OCI-LY1 (cell line): ENCODE data around the gene CDH23.

Experiments
- H2AFZ ChIP-seq: fragments of 200-600 bp; sonication (generic), shearing (Covaris generic); 2 replicates; pipeline ENCODE4 v1.6.0; 2014; ENCODE audit warnings: antibody characterized with exemption, mild to moderate bottlenecking, low read length
- H3F3A ChIP-seq: fragments of 200-600 bp; sonication (generic), shearing (Covaris generic); 2 replicates; pipeline ENCODE4 v1.6.0; 2014; ENCODE audit warnings: mild to moderate bottlenecking, antibody characterized with exemption, low read length, moderate library complexity; ENCODE audit not compliant: insufficient read depth
- H3K27ac ChIP-seq: fragments of 200-600 bp; sonication (generic); 2 replicates; pipeline ENCODE4 v1.5.1; 2014; ENCODE audit warnings: low read length, mixed run types, mild to moderate bottlenecking, low read depth; ENCODE audit not compliant: poor library complexity, severe bottlenecking
- H3K27me3 ChIP-seq: fragments of 200-600 bp; sonication (generic); 2 replicates; pipeline ENCODE4 v1.6.0; 2014; ENCODE audit warnings: antibody characterized with exemption, mild to moderate bottlenecking, low read length, moderate library complexity; ENCODE audit not compliant: insufficient read depth
- H3K36me3 ChIP-seq: fragments of 200-600 bp; sonication (generic); 2 replicates; pipeline ENCODE4 v1.6.1; 2014; ENCODE audit warnings: mild to moderate bottlenecking, antibody characterized with exemption, low read length, moderate library complexity, mixed read lengths; ENCODE audit not compliant: insufficient read depth
- H3K4me1 ChIP-seq: fragments of 200-600 bp; sonication (generic); 2 replicates; pipeline ENCODE4 v1.5.1; 2014; ENCODE audit warnings: mild to moderate bottlenecking, low read length, moderate library complexity; ENCODE audit not compliant: insufficient read depth, severe bottlenecking
- H3K4me2 ChIP-seq: fragments of 200-600 bp; sonication (generic), shearing (Covaris generic); 2 replicates; pipeline ENCODE4 v1.6.1; 2014; ENCODE audit warnings: low read length
- H3K4me3 ChIP-seq: fragments of 200-600 bp; sonication (generic); 2 replicates; pipeline ENCODE4 v1.5.1; 2014; ENCODE audit warnings: low read length, low read depth, mild to moderate bottlenecking, mixed read lengths; ENCODE audit not compliant: poor library complexity, severe bottlenecking
- H3K79me2 ChIP-seq: fragments of 200-600 bp; shearing (Covaris generic); 2 replicates; pipeline ENCODE4 v1.6.1; 2016; ENCODE audit warnings: mixed run types, low read length, mixed read lengths; ENCODE audit not compliant: insufficient read depth
- H3K9ac ChIP-seq: fragments of 200-600 bp; sonication (generic), shearing (Covaris generic); 2 replicates; pipeline ENCODE4 v1.6.1; 2014; ENCODE audit warnings: mild to moderate bottlenecking, low read length, mixed read lengths
- H3K9me2 ChIP-seq: fragments of 200-600 bp; sonication (generic), shearing (Covaris generic); 2 replicates; pipeline ENCODE4 v1.6.1; 2014; ENCODE audit warnings: low read depth, mild to moderate bottlenecking, low read length, mixed read lengths
- H3K9me3 ChIP-seq: fragments of 200-600 bp; shearing (Covaris generic); 2 replicates; pipeline ENCODE4 v1.6.1; 2014; ENCODE audit warnings: low read length, mixed read lengths
- H4K20me1 ChIP-seq: fragments of 200-600 bp; sonication (generic), shearing (Covaris generic); 2 replicates; pipeline ENCODE4 v1.6.0; 2016; ENCODE audit warnings: mild to moderate bottlenecking, low read length; ENCODE audit not compliant: insufficient read depth
- CTCF ChIP-seq: fragments of 200-600 bp; sonication (generic), shearing (Covaris generic); IDR thresholded peaks from 2 replicates; pipeline ENCODE4 v1.5.1; 2017; ENCODE audit warnings: mild to moderate bottlenecking, antibody characterized with exemption, low read length, moderate library complexity, mixed read lengths
- EZH2 ChIP-seq: fragments of 200-600 bp; sonication (generic), shearing (Covaris generic); IDR thresholded peaks from 2 replicates; pipeline ENCODE4 v1.8.0; 2017; ENCODE audit warnings: borderline replicate concordance, mixed run types, mild to moderate bottlenecking, antibody characterized with exemption, low read length, moderate library complexity, mixed read lengths

CDH23 gene

GRCh38 chr10:71737834-71738197 is 341.1 kb downstream of the CDH23 start:
- Histone ChIP-seq H4K20me1 (no peaks in the 10 kb centered on the region), H3K4me3 (no peak overlapping the region), H3F3A (no peaks in the 10 kb centered on the region), H3K79me2 (no peaks in the 10 kb centered on the region), H3K4me2 (no peak overlapping the region), H3K4me1 (peaks cover 14% of the 10 kb centered on the region), H3K9ac (no peak overlapping the region), H3K9me3 (no peaks in the 10 kb centered on the region), H3K9me2 (no peaks in the 10 kb centered on the region), H3K36me3 (no peaks in the 10 kb centered on the region), H3K27me3 (peaks cover 7% of the 10 kb centered on the region; the same call in 1 of the 2 replicates), H2AFZ (no peak overlapping the region), H3K27ac (no peak overlapping the region)
- TF ChIP-seq CTCF (no peak), EZH2 (no peak)

GRCh38 chr10:71739358-71739900 is 342.7 kb downstream of the CDH23 start:
- no peaks in the 10 kb centered on the region for H3K79me2 ChIP-seq
- H4K20me1 ChIP-seq: no peaks in the 10 kb centered on the region
- H3K36me3 ChIP-seq: no peaks in the 10 kb centered on the region
- peaks cover 3% of the 10 kb centered on the region; the same call in 1 of the 2 replicates for H3K27me3 ChIP-seq
- H3K4me3 ChIP-seq: no peak overlapping the region
- TF ChIP-seq CTCF: no peak
- TF ChIP-seq EZH2: no peak
- no peak overlapping the region for H3K27ac ChIP-seq
- H2AFZ ChIP-seq: no peak overlapping the region
- H3K9ac ChIP-seq: no peak overlapping the region
- H3K4me2 ChIP-seq: no peak overlapping the region
- peaks cover 14% of the 10 kb centered on the region for H3K4me1 ChIP-seq
- no peaks in the 10 kb centered on the region for H3K9me3 ChIP-seq
- H3K9me2 ChIP-seq: no peaks in the 10 kb centered on the region
- no peaks in the 10 kb centered on the region for H3F3A ChIP-seq

- Histone ChIP-seq H3K27me3 (peaks cover 3% of the 10 kb centered on the region; the same call in 1 of the 2 replicates), H4K20me1 (no peaks in the 10 kb centered on the region), H3K36me3 (no peaks in the 10 kb centered on the region), H3K9me2 (no peaks in the 10 kb centered on the region), H3K79me2 (no peaks in the 10 kb centered on the region), H3K9me3 (no peaks in the 10 kb centered on the region), H3F3A (no peaks in the 10 kb centered on the region), H3K4me3 (no peak overlapping the region), H3K4me2 (no peak overlapping the region), H3K27ac (no peak overlapping the region), H3K4me1 (peaks cover 13% of the 10 kb centered on the region), H3K9ac (no peak overlapping the region), H2AFZ (no peak overlapping the region)
- TF ChIP-seq CTCF (no peak), EZH2 (no peak)
Measured at GRCh38 chr10:71740069-71740653, 343.4 kb downstream of the CDH23 start.
